Activated CD4-positive, alpha-beta T cell treated with anti-CD3 and anti-CD28 coated beads for 1 hour (primary cell): ENCODE data around the gene PCTP.

Experiments used
- DNase-seq: peaks from one replicate; pipeline ENCODE4 v3.0.0-alpha.2; 2020

The PCTP gene

DNA sequence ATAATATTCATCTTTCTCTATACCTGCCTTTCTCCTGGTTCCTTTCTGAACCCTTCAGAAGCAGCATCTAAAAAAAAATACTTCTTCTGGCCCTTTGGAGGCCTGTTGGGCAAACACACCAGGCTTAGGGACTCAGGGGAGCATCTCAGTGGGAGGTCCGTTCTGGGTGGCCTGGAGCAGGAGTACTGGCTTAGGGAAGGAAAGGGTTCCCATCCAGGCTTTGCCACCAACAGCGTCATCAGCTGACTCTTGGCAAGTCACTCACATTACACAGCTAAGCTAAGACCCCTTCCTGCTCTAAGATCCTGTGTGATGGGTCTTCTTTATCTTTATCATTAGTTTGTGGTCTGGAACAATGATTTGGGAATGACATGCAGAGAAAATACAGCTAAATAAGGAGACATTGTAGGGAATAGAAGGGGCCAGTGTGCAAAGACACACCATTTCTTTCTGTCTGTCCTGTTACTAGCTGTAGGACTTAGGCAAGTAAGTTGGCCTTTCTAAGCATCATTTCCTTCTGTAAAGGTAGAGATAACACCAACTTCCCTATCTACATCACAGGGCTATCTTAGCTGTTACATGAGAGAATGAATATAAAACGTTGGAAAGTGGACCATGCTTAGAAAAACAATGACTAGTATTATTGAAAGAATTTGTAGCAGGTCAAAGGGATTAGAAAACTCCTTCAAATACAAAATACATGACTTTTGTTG lies 9.9 kb downstream of the PCTP start:
- no peak for DNase-seq

DNA sequence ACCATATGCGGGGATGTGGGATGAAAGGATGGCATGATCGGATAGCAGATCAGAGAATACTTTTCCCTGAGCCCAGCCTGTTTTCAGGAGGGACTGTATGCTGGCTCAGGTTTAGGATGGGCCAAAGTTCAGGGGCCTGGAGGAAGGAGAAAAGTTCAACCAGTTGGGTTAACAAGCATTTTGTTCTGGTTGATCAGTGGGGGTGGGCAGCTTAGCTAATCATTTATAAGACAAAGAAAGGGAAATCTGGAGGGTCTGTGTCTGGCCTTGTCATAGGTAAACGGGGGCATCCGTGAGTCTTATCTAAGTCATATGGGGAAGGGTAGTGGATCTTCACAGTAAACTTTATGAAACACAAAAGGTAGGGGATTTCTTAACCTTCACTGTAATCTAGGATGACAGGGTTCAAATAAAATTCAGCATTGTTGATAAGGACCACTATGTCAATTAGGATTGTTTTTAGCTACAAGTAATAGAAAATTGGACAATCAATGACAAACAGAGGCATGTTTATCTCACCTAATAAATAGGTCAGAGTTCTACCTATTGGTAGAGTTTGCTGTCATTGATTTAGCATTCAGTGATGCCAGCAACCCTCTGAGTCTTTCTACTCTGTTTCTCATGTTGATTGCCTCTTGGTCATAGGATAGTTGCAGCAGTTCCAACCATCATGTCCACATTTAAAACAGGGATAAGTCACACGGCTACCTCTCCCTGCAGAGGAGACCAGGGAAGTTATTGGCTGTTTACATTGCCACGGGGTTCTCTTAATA lies 11.4 kb downstream of the PCTP start:
- DNase-seq, result no peak

DNA sequence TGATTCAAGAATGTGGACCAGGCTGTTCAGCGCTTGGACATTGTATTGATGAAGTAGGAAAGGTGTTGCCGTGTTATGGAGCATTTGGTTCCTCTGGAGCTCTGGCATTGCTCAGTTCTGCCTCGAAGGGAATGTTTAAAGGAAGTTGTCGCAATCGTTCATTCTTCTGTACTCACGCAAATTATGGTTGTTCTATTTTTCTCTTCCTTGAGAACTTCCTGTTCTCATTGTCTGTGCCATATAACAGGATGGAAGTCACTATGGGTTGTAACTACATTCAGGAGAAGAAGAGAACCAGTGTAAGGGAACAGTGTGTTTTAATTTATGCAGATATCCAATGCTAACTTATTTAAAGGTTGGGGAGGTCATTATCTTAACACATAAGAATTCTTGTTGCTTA lies 13.0 kb downstream of the PCTP start:
- DNase-seq, result no peak

DNA sequence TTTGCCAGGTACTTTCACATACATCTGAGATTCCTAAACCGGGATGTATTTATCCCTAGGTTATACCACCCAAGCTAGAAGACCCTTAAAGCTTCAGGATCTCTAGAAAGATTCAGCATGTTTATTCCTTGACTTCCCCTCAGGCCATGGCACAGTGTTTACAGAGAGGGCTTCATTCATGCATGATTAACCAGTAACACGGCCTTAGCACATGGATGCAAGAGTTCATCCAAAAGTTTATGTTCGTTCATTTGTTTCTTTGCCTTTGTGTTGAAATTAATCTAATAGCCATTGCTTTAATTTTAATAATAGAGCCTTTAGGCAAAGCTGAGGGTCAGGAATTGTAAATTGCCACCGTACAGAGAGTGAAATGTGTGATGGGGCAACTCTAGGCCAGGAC lies 13.8 kb downstream of the PCTP start:
- no peak for DNase-seq

DNA sequence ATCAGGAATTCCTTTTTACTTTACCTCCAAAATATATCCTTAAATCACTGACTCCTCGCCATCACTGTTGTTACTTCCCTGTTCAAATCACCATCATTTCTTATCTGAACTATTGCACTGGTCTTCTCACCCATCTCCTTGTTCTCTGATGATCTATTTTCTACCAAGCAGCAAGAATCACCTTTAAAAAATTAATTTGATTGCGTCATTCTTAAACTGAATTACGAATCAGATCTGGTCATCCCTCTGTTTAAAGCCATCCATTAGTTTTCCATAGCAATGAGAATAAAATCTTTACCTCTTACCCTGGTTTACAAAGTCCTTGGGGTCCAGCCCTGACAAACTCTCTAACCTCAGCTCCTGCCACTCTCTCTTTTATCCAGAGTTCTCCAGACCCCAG lies 14.6 kb downstream of the PCTP start:
- DNase-seq, result no peak

DNA sequence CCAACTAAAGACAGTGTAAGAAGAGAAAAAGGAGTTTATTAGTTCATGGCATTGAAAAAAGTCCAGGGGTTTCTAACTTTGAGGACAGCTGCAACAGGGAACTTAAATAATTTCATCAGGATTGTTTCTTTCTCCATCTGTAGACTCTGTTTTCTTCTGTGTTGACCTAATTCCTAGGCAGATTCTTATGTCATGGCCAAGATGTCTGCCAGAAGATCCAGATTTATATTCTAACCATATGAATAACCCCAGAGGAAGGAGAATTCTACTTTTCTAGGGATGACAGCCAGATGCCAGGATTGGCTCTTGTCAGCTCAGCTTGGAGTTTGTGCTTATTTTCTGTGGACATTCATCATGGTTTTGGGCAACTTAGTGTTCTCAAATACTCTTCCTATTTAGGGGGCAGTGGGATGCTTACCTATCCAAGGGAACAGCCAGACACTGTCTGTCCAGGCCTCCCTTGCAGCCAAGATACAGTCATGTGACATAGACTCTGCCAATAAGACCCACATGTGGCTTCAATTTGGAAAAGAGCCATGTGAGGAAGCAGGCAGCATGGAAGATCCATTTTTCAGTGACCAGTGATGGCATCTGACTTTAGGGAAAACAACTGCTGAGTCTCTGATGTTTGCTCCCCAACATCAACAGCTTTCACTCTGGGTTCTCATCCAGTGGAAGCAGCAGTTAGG lies 18.2 kb downstream of the PCTP start:
- no peak for DNase-seq

DNA sequence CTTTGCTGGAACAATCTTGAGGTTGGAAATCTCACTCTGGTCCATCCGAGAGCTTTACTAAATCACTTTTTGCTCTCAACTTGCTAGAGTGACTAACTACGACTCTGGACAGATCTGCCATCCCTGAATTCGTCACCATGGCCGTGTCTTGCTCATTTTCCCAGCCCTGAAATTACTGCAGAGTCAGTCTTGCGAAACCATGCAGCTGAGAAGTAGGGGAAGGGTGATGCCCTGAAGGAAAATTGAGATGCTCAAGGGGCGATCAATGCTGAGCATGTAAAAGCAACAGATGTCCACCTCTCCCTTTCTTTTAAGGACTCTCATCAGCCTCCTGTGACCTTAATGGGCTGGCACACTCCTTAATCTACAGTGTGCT lies 18.8 kb downstream of the PCTP start:
- DNase-seq, result no peak

- DNase-seq, result no peak
Measured at GRCh38 chr17:55770196-55770870, 19.5 kb downstream of the PCTP start.

- no peak for DNase-seq
Measured at GRCh38 chr17:55772086-55772485, 21.2 kb downstream of the PCTP start.

DNA sequence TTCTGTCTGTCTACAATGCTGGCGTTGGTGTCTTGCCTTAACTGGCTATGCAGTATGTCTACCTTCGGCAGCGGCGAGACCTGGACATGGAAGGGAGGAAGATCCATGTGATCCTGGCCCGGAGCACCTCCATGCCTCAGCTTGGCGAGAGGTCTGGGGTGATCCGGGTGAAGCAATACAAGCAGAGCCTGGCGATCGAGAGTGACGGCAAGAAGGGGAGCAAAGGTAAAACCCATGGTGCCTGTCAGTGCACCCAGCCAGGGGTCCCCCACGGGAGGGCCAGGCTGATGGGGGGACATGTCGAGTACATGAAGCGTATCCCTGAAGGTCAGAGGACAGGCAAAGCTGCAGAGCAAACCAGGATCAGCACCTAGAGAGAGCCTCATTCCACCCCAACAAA lies 22.8 kb downstream of the PCTP start:
- DNase-seq, result no peak

- no peak for DNase-seq
Measured at GRCh38 chr17:55774846-55775271, 24.0 kb downstream of the PCTP start.

DNA sequence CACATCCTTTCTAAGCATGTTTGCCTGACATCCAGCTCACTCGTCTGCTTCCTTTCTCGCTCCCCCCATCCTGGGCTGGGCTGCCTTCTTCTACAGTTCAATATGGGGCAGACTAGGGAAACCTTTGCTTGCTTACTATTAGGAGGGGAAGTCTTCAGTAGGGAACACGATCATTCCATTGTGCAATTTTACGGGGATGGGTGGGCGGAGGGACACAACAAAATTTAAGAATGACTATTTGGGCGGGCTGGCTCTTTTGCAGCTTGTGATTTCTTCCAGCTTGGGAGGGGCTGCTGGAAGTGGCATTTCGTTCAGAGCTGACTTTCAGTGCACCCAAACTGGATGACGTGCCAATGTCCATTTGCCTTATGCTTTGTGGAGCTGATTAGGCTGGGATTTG lies 25.4 kb downstream of the PCTP start:
- no peak for DNase-seq

DNA sequence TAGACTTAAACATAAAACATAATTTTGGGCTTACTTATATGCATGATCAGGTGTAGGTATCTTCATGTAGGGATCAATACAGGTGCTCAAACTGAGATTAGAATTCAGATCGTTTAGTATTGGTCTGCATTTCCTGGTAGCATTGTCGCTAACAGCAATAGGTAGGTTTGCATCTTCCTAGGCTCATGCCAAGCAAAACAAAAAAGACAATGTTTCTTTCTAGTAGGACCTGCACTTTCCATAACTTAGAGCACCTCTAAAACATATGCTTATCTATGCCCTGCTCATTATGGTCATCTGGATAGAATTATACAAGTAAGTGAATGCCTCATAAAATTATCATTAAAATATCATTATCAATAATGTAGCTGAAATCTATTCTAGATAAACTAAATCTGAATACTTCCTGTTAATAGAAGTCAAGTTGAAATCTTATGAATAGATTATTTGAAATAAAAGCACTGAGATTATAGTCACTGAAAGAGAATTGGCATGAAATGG lies 26.7 kb downstream of the PCTP start:
- DNase-seq, result no peak

DNA sequence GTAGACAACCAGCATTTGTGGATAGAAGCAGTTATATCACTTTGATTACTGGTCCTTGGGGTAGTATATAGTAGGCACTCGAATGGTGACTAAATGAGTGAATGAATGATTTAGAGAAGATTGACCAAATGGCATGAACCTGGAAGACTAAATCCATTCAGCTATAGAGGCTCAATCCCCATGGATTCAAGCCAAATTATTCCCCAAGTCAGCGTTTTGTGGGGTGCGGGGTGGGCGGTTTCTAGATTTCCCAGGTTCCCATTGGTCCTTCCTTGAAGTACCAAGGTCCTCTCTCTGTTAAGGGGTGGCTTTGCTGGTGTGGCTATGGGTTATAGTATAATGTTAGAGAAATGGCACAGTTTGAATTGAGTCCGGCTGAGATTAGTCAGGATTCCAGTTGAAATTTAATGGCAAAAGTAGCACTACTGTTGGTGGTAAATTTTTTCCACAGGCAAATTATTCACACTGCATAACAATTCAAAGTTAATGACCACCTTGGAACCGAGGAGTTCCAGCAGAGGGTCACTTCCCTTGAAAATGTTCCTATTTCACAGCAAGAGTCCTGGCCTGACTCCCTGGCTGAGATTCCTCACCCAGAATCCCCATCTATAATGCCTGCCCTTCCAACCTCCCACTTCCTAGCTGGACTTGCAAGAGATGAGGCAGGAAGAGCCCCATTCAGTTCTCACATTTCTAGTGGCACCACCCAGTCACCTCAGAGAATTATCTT lies 27.7 kb downstream of the PCTP start:
- DNase-seq, result no peak

DNA sequence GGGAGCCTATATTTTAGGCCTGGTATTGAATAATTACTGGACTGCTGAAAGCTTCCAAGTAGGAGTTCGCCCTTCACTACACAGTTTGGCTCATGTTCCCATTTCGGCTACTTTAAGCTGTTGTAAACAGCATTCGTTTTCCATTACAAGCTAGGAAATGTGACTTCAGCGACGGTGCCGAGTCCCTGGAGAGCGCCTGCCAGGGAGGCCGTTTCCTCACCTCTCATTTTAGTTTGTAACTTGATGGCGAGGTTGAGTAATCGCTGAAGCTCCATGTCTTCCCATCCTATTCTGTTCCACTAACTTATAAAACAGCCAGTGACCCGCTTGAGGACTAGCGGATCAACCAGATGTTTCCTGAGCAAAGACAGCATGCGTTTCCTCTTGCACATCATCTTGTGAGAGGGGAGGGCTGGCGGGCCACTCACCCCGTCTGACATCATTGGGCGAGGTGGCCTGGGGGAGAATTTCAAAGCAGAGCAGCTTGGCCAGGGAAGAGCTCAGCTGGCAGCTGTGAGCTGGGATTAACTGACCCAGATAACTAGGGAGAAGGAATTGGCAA lies 32.9 kb downstream of the PCTP start:
- no peak for DNase-seq

- DNase-seq, result no peak
Measured at GRCh38 chr17:55784666-55785065, 33.8 kb downstream of the PCTP start.

DNA sequence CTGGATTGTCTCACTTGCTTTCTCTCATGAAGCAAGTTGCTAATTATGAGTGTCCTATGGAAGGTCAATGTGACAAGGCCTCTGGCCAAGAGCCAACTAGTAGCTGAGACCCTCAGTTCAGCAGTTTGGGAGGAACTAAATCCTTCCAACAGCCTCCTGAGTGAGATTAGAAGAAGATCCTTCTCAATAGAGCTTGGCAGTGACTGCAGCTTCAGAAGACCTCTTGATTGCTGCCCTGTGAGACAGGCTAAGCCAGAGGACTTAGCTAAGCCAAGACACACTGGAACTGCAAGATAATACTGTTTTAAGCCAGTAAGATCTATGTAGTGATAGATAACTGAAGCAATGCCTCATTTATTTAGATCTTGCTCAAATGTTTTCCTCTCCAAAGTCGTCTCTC lies 34.3 kb downstream of the PCTP start:
- DNase-seq, result no peak

DNA sequence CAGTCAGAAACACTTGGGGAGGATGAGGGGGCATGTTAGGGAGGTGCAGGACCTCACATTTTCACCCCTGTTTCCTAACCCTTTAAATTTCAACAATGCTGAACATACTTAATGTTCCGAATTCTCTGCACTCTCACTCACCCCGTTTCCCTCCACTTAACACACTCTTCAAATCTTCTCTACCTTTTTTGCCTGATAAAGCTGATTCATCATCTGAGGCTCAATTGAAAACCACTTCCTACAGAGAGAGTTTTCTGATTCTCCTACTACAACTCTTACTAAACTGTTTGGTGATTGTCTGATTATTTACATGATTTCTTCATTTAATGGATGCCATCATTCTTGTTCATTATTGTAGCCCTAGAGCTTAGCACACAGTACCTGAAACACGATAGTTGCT lies 42.4 kb downstream of the PCTP start:
- DNase-seq, result no peak

DNA sequence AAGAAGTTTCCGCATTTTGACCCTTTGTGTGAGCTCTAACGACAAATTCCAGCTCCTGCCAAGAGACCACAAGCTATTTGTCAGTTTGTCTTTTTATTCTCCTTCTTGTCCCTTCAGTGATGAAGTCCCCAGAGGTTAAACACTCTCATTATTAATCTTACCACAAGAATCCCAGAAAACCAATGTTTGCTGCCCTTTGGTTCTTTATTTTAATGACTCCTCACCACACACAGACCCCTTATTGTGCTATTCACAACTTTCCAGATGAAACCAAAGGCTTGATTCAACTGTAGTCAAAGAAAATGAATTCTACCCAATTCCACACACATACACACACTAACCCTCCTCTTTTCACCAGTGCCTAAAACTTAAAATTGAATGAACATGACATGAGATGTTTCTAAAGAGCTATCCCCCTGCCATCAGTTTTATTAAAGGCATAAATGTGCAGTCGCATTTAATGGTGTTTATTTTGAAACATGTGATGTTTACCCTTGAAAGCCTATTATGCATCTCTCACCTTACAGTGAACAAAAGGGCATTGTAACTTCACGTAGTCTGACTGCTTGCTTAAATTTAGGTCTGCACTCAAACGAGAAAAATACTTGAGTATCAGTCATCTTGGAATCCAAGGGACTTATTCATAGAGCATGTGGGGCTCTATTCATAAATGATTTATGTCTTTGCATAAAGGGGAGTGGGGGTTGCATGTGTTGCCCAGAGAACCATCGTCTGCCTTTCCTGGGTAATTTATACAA lies 44.1 kb downstream of the PCTP start:
- no peak for DNase-seq

GRCh38 chr17:55806745-55807495 lies 56.1 kb downstream of the PCTP start:
- DNase-seq, result no peak

GRCh38 chr17:55811536-55811935 lies 60.7 kb downstream of the PCTP start:
- no peak for DNase-seq
